ENCODE data around the gene PHRF1.

GRCh38 chr11:607971-608659 is 31.8 kb downstream of the PHRF1 start:
- TF ChIP-seq CTCF (IDR thresholded peaks at IDR 0.05; ENCODE audit: low read length) (no peak), EZH2 (optimal IDR thresholded peaks at IDR 0.05; ENCODE audit: low read depth, low read length) (no peak)
